Measurements from ENCODE around the gene GLRX.

The GLRX gene

DNA sequence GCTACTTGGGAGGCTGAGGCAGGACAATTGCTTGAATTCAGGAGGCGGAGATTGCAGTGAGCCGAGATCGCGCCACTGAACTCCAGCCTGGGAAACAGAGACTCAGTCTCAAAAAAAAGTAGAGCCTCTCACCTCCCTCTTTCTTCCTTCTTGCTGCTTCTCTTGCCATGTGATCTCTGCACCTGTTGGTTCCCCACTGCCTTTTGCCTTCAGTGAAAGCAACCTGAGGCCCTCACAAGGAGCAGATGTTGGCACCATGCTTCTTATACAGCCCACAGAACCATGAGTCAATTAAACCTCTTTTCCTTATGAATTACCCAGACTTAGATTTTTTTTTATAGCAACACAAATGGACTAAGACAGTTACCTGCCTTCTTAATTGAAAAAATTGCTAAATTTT lies 45.6 kb upstream of the GLRX start:
- no peak overlapping the region for H3K4me2 ChIP-seq (ENCODE audit: low read length)
- no peak overlapping the region for H3K27ac ChIP-seq (ENCODE audit: low read depth, low read length, poor library complexity, severe bottlenecking)
- H3K36me3 ChIP-seq (ENCODE audit: insufficient read depth, low read length): no peaks in the 10 kb centered on the region
- TF ChIP-seq, protein P1, sequence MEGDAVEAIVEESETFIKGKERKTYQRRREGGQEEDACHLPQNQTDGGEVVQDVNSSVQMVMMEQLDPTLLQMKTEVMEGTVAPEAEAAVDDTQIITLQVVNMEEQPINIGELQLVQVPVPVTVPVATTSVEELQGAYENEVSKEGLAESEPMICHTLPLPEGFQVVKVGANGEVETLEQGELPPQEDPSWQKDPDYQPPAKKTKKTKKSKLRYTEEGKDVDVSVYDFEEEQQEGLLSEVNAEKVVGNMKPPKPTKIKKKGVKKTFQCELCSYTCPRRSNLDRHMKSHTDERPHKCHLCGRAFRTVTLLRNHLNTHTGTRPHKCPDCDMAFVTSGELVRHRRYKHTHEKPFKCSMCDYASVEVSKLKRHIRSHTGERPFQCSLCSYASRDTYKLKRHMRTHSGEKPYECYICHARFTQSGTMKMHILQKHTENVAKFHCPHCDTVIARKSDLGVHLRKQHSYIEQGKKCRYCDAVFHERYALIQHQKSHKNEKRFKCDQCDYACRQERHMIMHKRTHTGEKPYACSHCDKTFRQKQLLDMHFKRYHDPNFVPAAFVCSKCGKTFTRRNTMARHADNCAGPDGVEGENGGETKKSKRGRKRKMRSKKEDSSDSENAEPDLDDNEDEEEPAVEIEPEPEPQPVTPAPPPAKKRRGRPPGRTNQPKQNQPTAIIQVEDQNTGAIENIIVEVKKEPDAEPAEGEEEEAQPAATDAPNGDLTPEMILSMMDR (IDR thresholded peaks at IDR 0.05; ENCODE audit: low read length): no peak
- no peak for TF ChIP-seq EZH2 (IDR thresholded peaks at IDR 0.05; ENCODE audit: borderline replicate concordance, low read length)
- no peaks in the 10 kb centered on the region for H3K27me3 ChIP-seq (ENCODE audit: insufficient read depth, low read length)
- H3F3A ChIP-seq (ENCODE audit: insufficient read depth, low read length): no peaks in the 10 kb centered on the region
- no peaks in the 10 kb centered on the region for H4K20me1 ChIP-seq (ENCODE audit: insufficient read depth, low read length)
- H3K4me1 ChIP-seq (ENCODE audit: insufficient read depth, low read length, severe bottlenecking): no peaks in the 10 kb centered on the region
- H3K4me3 ChIP-seq (ENCODE audit: low read depth, low read length, poor library complexity, severe bottlenecking): no peak overlapping the region
- no peaks in the 10 kb centered on the region for H3K9me2 ChIP-seq (ENCODE audit: low read depth, low read length)
- H3K79me2 ChIP-seq (ENCODE audit: insufficient read depth, low read length): no peaks in the 10 kb centered on the region
- H3K9ac ChIP-seq (ENCODE audit: low read length): no peak overlapping the region
- no peaks in the 10 kb centered on the region for H3K9me3 ChIP-seq (ENCODE audit: low read length)
- no peak overlapping the region for H2AFZ ChIP-seq (ENCODE audit: low read length)

DNA sequence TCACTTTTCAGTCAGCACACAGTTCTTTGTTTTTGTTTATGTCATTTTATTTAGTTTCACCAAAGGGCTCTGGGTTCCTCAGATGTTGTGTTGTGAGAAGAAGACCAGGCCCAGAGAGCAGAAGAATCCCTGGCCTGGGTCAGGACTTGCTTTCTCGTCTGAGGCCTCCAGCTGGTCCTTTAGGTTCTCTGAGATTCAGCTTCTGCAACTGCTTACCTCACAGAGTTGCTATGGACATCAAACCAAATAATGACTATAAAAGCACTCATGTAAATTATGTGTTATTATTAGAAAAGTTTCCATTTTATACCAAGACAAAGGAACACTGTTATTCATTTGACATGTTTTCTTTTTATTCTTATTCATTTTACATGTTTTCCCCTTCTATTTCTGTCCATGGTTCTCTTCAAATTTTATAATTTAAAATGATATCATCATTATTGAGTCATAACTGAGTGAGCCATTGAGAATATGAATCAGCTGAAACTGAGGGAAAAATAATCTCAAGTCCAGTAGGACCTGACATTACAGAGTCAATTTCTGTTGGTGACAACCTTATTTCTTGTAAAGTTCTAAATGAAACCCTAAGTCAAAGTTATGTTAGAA lies 44.0 kb upstream of the GLRX start:
- Histone ChIP-seq H3K9ac (ENCODE audit: low read length) (no peak overlapping the region), H3K9me3 (ENCODE audit: low read length) (no peaks in the 10 kb centered on the region), H3K79me2 (ENCODE audit: insufficient read depth, low read length) (no peaks in the 10 kb centered on the region), H3K4me3 (ENCODE audit: low read depth, low read length, poor library complexity, severe bottlenecking) (no peak overlapping the region), H3K9me2 (ENCODE audit: low read depth, low read length) (no peaks in the 10 kb centered on the region), H3K4me2 (ENCODE audit: low read length) (no peak overlapping the region), H3K27me3 (ENCODE audit: insufficient read depth, low read length) (0 out of 2 replicates have a peak, but pooled peaks cover 6% of the 10 kb centered on the region), H4K20me1 (ENCODE audit: insufficient read depth, low read length) (no peaks in the 10 kb centered on the region), H3K36me3 (ENCODE audit: insufficient read depth, low read length) (no peaks in the 10 kb centered on the region), H3K27ac (ENCODE audit: low read depth, low read length, poor library complexity, severe bottlenecking) (no peak overlapping the region), H3F3A (ENCODE audit: insufficient read depth, low read length) (no peaks in the 10 kb centered on the region), H2AFZ (ENCODE audit: low read length) (no peak overlapping the region), H3K4me1 (ENCODE audit: insufficient read depth, low read length, severe bottlenecking) (peaks cover 3% of the 10 kb centered on the region)
- no peak for TF ChIP-seq EZH2 (IDR thresholded peaks at IDR 0.05; ENCODE audit: borderline replicate concordance, low read length)
- TF ChIP-seq, protein P1 (IDR thresholded peaks at IDR 0.05; ENCODE audit: low read length): no peak

DNA sequence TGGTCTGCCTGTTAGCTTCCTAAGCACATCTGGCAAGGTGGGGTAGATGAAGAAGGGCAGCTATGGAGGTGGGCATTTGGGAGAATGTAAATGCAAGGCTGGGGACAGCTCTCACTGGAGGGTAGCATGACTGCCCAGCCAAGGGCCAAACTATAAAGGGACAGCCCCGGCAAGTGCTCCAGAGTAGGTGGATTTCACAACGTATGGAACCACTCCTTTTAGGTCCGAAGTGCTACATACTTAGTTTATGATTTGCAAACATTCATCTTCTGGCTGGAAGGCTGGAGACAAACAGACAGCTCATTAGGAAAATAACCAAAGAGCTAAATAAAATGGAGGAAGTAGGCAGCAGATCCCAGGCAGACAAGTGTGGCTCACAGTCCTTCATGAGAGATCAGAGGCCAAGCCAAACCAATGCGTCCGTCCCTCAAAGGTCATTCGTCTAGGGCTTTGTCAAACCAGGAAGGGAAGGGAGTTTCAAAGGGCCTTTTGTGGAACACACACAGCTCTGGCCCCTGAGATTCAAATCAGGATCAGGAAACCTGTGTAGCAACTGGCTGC lies 42.5 kb upstream of the GLRX start:
- Histone ChIP-seq H3K36me3 (ENCODE audit: insufficient read depth, low read length) (no peaks in the 10 kb centered on the region), H3K4me3 (ENCODE audit: low read depth, low read length, poor library complexity, severe bottlenecking) (no peak overlapping the region), H2AFZ (ENCODE audit: low read length) (no peak overlapping the region), H3K27me3 (ENCODE audit: insufficient read depth, low read length) (0 out of 2 replicates have a peak, but pooled peaks cover 6% of the 10 kb centered on the region), H3K9ac (ENCODE audit: low read length) (no peak overlapping the region), H3K9me2 (ENCODE audit: low read depth, low read length) (no peaks in the 10 kb centered on the region), H3K4me1 (ENCODE audit: insufficient read depth, low read length, severe bottlenecking) (peaks cover 7% of the 10 kb centered on the region), H3K9me3 (ENCODE audit: low read length) (no peaks in the 10 kb centered on the region), H3K4me2 (ENCODE audit: low read length) (no peak overlapping the region), H3K79me2 (ENCODE audit: insufficient read depth, low read length) (no peaks in the 10 kb centered on the region), H3F3A (ENCODE audit: insufficient read depth, low read length) (no peaks in the 10 kb centered on the region), H4K20me1 (ENCODE audit: insufficient read depth, low read length) (no peaks in the 10 kb centered on the region), H3K27ac (ENCODE audit: low read depth, low read length, poor library complexity, severe bottlenecking) (no peak overlapping the region)
- TF ChIP-seq, protein P1 (IDR thresholded peaks at IDR 0.05; ENCODE audit: low read length): no peak
- TF ChIP-seq EZH2 (IDR thresholded peaks at IDR 0.05; ENCODE audit: borderline replicate concordance, low read length): no peak
